ENCODE data around the gene PDE12.

The PDE12 gene

DNA sequence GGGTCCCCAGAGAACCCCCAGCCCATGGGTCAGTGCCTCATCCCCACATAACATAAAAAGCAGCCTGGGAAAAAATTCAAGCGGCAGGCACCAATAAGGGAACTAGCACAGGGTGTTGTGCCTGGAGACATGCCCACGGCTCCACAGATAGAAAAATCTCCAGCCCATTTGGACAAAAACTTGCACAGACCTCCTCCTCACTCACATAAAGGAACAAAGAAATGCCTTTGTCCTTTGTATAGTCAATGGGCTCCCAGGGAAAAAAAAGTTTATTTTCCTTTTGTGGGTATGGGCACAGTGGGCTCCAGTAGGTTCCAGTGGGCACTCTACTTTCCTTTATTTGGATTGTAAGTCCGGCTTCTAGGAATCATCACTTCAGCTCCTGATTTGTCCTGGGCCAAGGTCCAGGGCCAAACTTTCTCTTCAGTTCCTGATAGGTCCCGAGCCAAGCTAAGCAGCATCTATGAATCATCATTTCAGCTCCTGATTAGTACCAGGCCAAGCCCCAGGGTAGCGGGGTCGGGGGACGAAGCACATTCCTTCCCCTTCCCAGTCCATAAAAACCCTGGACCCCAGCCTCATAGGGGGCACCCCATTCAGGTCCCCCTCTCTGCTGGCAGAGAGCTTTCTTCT, 10.3 kb upstream of the PDE12 start:
- DNase-seq (ENCODE audit: extremely low spot score): no peak
- POLR2A ChIA-PET: interaction anchor here (1.7 to 3.1 kb wide), 2 partner anchors 10 to 52 kb away, joined by 5 to 19 read pairs; partner anchors contain the start of genes ARF4 and PDE12
- CTCF ChIA-PET: interaction anchor here (0.6 kb wide), 1 partner anchor 689 kb away, joined by 3 read pairs; no protein-coding TSS in a partner anchor
- TF ChIP-seq FOXM1 (IDR thresholded peaks at IDR 0.05; ENCODE audit: borderline replicate concordance) (no peak), SUZ12 (IDR thresholded peaks at IDR 0.05) (no peak), TARDBP (IDR thresholded peaks at IDR 0.05) (no peak), LEF1 (IDR thresholded peaks at IDR 0.05; ENCODE audit: borderline replicate concordance) (no peak), ELF4 (IDR thresholded peaks at IDR 0.05) (no peak), NFRKB (IDR thresholded peaks at IDR 0.05) (no peak), SP1 (IDR thresholded peaks at IDR 0.05) (no peak)
- TF ChIP-seq, protein P1, sequence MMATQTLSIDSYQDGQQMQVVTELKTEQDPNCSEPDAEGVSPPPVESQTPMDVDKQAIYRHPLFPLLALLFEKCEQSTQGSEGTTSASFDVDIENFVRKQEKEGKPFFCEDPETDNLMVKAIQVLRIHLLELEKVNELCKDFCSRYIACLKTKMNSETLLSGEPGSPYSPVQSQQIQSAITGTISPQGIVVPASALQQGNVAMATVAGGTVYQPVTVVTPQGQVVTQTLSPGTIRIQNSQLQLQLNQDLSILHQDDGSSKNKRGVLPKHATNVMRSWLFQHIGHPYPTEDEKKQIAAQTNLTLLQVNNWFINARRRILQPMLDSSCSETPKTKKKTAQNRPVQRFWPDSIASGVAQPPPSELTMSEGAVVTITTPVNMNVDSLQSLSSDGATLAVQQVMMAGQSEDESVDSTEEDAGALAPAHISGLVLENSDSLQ (IDR thresholded peaks at IDR 0.05): no peak

GRCh38 chr3:57546616-57547015, 9.5 kb upstream of the PDE12 start:
- ChIA-PET POLR2A (interaction anchor here (1.7 to 3.1 kb wide), 2 partner anchors 9 to 51 kb away, joined by 5 to 19 read pairs; partner anchors contain the start of genes ARF4 and PDE12), CTCF (no interaction called here)
- DNase-seq (ENCODE audit: extremely low spot score): no peak
- TF ChIP-seq ZNF384 (IDR thresholded peaks at IDR 0.05) (no peak), FOXK2 (IDR thresholded peaks at IDR 0.05) (no peak), LEF1 (IDR thresholded peaks at IDR 0.05; ENCODE audit: borderline replicate concordance) (no peak), FOXM1 (IDR thresholded peaks at IDR 0.05; ENCODE audit: borderline replicate concordance) (no peak)

DNA sequence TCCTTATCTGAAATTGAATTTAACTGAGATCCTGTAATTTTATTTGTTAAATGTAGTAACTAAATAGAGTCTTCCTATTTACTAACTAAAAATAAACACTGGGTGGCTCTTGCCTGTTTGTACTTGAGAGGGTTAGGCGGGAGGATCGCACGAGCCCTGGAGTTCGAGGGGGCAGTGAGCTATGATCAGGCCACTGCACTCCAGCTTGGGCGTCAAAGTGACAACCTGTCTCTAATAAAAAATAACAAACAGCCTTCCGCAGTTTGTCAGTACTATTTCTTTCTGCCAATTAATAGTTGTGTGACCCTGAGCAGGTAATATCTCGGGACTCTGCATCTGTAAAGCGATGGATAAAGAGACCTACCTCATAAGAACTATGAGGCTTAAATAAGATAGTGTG, 768 bp upstream of the PDE12 start:
- no peak for TF ChIP-seq TARDBP (IDR thresholded peaks at IDR 0.05)
- TF ChIP-seq ARNT (IDR thresholded peaks at IDR 0.05): no peak
- TF ChIP-seq FOXM1 (IDR thresholded peaks at IDR 0.05; ENCODE audit: borderline replicate concordance): no peak
- TF ChIP-seq, protein P1 (IDR thresholded peaks at IDR 0.05): no peak
- TF ChIP-seq LEF1 (IDR thresholded peaks at IDR 0.05; ENCODE audit: borderline replicate concordance): no peak
- no peak for TF ChIP-seq SP1 (IDR thresholded peaks at IDR 0.05)
- ChIA-PET POLR2A (interaction anchor here (1.0 to 3.7 kb wide), 7 partner anchors 10 to 91 kb away, joined by 3 to 30 read pairs (median 3); partner anchors contain the start of genes ARF4 and DNAH12), CTCF (interaction anchor here (0.6 to 1.0 kb wide), 2 partner anchors 158 to 301 kb away, joined by 3 read pairs; no protein-coding TSS in a partner anchor)
- DNase-seq (ENCODE audit: extremely low spot score): peak; percentile 12

GRCh38 chr3:57556459-57557084, 498 bp downstream of the PDE12 start:
- no peak for TF ChIP-seq SUZ12 (IDR thresholded peaks at IDR 0.05)
- TF ChIP-seq FOXK2 (IDR thresholded peaks at IDR 0.05): no peak
- TF ChIP-seq CTBP1 (IDR thresholded peaks at IDR 0.05; ENCODE audit: borderline replicate concordance): no peak
- TF ChIP-seq L3MBTL2 (conservative IDR thresholded peaks at IDR 0.05): no peak
- TF ChIP-seq LEF1 (IDR thresholded peaks at IDR 0.05; ENCODE audit: borderline replicate concordance): no peak
- TF ChIP-seq BHLHE40 (IDR thresholded peaks at IDR 0.05; ENCODE audit: borderline replicate concordance): no peak
- no peak for TF ChIP-seq SP1 (IDR thresholded peaks at IDR 0.05)
- TF ChIP-seq HDGF (IDR thresholded peaks at IDR 0.05; ENCODE audit: borderline replicate concordance): no peak
- no peak for TF ChIP-seq ELF4 (IDR thresholded peaks at IDR 0.05)
- TF ChIP-seq ARNT (IDR thresholded peaks at IDR 0.05): no peak
- TF ChIP-seq, protein P1 (IDR thresholded peaks at IDR 0.05): no peak
- TF ChIP-seq NFRKB (IDR thresholded peaks at IDR 0.05): no peak
- ChIA-PET POLR2A (interaction anchor here (0.7 to 3.7 kb wide), 10 partner anchors 11 to 328 kb away, joined by 3 to 30 read pairs (median 3); partner anchors contain the start of genes ARF4 and DNAH12), CTCF (interaction anchor here (1.0 kb wide), 1 partner anchor 159 kb away, joined by 3 read pairs; no protein-coding TSS in a partner anchor)
- peak; percentile 26 for DNase-seq (ENCODE audit: extremely low spot score)

DNA sequence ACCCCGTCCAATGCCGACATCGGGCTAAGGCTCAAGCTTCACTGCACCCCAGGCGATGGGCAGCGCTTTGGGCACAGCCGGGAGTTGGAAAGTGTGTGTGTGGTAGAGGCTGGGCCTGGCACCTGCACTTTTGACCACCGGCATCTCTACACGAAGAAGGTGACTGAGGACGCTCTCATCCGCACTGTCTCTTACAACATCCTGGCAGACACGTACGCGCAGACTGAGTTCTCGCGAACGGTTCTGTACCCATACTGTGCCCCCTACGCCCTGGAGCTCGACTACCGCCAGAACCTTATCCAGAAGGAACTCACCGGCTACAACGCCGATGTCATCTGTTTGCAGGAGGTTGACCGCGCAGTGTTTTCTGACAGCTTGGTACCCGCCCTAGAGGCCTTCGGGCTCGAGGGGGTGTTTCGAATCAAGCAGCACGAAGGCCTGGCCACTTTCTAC, 1.0 kb downstream of the PDE12 start:
- peak; percentile 39 for DNase-seq (ENCODE audit: extremely low spot score)
- ChIA-PET CTCF (no interaction called here), POLR2A (interaction anchor here (1.2 to 3.7 kb wide), 4 partner anchors 12 to 38 kb away, joined by 3 to 30 read pairs (median 12); partner anchors contain the start of genes ARF4 and DNAH12)
- TF ChIP-seq HDGF (IDR thresholded peaks at IDR 0.05; ENCODE audit: borderline replicate concordance) (no peak), FOXK2 (IDR thresholded peaks at IDR 0.05) (no peak), CTBP1 (IDR thresholded peaks at IDR 0.05; ENCODE audit: borderline replicate concordance) (no peak), FOXA1 (IDR thresholded peaks at IDR 0.05) (no peak), ARNT (IDR thresholded peaks at IDR 0.05) (no peak), L3MBTL2 (conservative IDR thresholded peaks at IDR 0.05) (0 out of 2 replicates have a peak, but pooled peaks have one; percentile 8)

- no peak for DNase-seq (ENCODE audit: extremely low spot score)
- TF ChIP-seq SP1 (IDR thresholded peaks at IDR 0.05): no peak
- TF ChIP-seq FOXA1 (IDR thresholded peaks at IDR 0.05): no peak
- TF ChIP-seq SUZ12 (IDR thresholded peaks at IDR 0.05): no peak
- no peak for TF ChIP-seq BHLHE40 (IDR thresholded peaks at IDR 0.05; ENCODE audit: borderline replicate concordance)
- no peak for TF ChIP-seq CTBP1 (IDR thresholded peaks at IDR 0.05; ENCODE audit: borderline replicate concordance)
- no peak for TF ChIP-seq L3MBTL2 (conservative IDR thresholded peaks at IDR 0.05)
- no peak for TF ChIP-seq FOXM1 (IDR thresholded peaks at IDR 0.05; ENCODE audit: borderline replicate concordance)
- TF ChIP-seq TARDBP (IDR thresholded peaks at IDR 0.05): no peak
- TF ChIP-seq, protein P1 (IDR thresholded peaks at IDR 0.05): no peak
- no peak for TF ChIP-seq ARNT (IDR thresholded peaks at IDR 0.05)
- TF ChIP-seq HDGF (IDR thresholded peaks at IDR 0.05; ENCODE audit: borderline replicate concordance): no peak
- no peak for TF ChIP-seq ZNF384 (IDR thresholded peaks at IDR 0.05)
- no peak for TF ChIP-seq FOXK2 (IDR thresholded peaks at IDR 0.05)
- no peak for TF ChIP-seq ELF4 (IDR thresholded peaks at IDR 0.05)
- ChIA-PET POLR2A (no interaction called here), CTCF (no interaction called here)
Measured at GRCh38 chr3:57559526-57559925, 3.5 kb downstream of the PDE12 start.

Measured in HEK293T (cell line).